SK-N-SH (cell line): ENCODE data around the gene ARFGAP1.

Experiments used
- EZH2phosphoT487 ChIP-seq: fragments of 200-600 bp; sonication (generic); IDR thresholded peaks from 2 replicates; pipeline ENCODE4 v1.6.1; 2017; ENCODE audit warnings: low read depth, mixed run types, mild to moderate bottlenecking, antibody characterized with exemption, moderate library complexity, borderline replicate concordance
- FOSL2 ChIP-seq: IDR thresholded peaks from 2 replicates; pipeline ENCODE4 v1.4.0; 2012; ENCODE audit warnings: low read depth, mild to moderate bottlenecking, moderate library complexity, borderline replicate concordance
- IRF3 ChIP-seq: fragments of 150-350 bp; IDR thresholded peaks from 2 replicates; pipeline ENCODE4 v1.6.1; 2016; ENCODE audit warnings: mild to moderate bottlenecking, low read depth, low read length
- RCOR1 ChIP-seq: fragments of 150-350 bp; IDR thresholded peaks from 2 replicates; pipeline ENCODE4 v1.6.1; 2017; ENCODE audit warnings: antibody characterized with exemption, low read length
- TF ChIP-seq, protein P1 (sequence below): fragments of 200-600 bp; sonication (generic); IDR thresholded peaks from 2 replicates; pipeline ENCODE4 v1.6.1; 2017; ENCODE audit warnings: antibody characterized with exemption, mild to moderate bottlenecking, moderate library complexity
- TF ChIP-seq, protein P2 (sequence below): IDR thresholded peaks from 2 replicates; pipeline ENCODE4 v1.4.0; 2012; ENCODE audit warnings: low read depth

DNA sequence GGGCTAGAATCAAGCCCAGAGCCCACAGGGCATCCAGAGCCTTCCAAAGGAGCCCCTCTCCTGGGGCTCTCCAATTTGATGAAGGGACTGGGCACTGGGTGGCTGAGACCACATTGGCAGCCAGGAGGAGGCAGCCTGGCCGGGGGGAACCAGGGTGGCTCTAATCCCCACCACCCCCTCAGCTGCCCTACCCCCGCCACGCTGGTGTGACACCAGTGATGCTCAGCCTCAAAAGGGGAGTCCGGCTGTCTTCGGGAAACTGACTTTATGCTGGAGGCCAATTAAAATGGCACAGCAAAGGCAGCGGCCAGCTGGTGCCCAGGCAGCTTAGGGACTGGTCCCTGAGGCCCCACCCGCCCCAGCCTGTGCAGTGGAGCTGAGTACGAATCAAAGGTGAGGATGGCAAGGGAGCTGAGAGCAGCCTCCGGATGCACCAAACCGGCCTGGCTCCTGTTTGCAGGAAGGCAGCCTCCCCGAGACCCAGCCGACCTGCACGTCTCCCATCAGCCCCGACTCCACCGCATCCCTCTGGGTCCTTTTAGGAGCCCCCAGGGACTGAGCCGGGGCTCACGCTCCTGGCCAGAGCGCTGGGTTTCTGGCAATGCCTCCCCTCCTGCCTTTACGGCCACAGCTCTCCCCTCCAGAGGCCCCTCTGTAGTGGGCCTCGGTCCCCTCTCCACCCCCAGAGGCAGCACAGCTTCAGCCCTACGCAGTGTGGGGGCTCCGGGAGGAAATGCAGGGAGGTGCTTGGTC, 60.1 kb downstream of the ARFGAP1 start:
- TF ChIP-seq, protein P1, sequence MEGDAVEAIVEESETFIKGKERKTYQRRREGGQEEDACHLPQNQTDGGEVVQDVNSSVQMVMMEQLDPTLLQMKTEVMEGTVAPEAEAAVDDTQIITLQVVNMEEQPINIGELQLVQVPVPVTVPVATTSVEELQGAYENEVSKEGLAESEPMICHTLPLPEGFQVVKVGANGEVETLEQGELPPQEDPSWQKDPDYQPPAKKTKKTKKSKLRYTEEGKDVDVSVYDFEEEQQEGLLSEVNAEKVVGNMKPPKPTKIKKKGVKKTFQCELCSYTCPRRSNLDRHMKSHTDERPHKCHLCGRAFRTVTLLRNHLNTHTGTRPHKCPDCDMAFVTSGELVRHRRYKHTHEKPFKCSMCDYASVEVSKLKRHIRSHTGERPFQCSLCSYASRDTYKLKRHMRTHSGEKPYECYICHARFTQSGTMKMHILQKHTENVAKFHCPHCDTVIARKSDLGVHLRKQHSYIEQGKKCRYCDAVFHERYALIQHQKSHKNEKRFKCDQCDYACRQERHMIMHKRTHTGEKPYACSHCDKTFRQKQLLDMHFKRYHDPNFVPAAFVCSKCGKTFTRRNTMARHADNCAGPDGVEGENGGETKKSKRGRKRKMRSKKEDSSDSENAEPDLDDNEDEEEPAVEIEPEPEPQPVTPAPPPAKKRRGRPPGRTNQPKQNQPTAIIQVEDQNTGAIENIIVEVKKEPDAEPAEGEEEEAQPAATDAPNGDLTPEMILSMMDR: no peak
- no peak for TF ChIP-seq RCOR1
- TF ChIP-seq FOSL2: no peak
- TF ChIP-seq IRF3: no peak
- TF ChIP-seq, protein P2, sequence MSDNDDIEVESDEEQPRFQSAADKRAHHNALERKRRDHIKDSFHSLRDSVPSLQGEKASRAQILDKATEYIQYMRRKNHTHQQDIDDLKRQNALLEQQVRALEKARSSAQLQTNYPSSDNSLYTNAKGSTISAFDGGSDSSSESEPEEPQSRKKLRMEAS: no peak
- TF ChIP-seq EZH2phosphoT487: no peak
